Right ventricle myocardium inferior (tissue), 1 donor: ENCODE measurements around the gene PRIMPOL. TPM values are rescaled to one million over a fixed set of nuclear protein-coding genes. Genes with fewer than 3 reads are reported as not detected.
"Not testable (repeated sequence)": the region's sequence is repeated elsewhere in the genome, so short reads cannot be mapped to it uniquely, and the experiment has no call there.

Experiments used
- ATAC-seq: fragments of 200-7000 bp; cut with Tn5 transposase; one replicate; pipeline ENCODE4 v1.9.1; 2020; ENCODE audit warnings: mild to moderate bottlenecking, moderate library complexity
- DNase-seq: peaks from one replicate; pipeline ENCODE4 v3.0.0; 2021; ENCODE audit errors: missing footprints
- intact Hi-C: fragments of 100-400 bp; cut with DNase I; formaldehyde crosslinking; loops from one replicate; pipeline ENCODE4 v1.11.0; 2022
- total RNA-seq: library from RNA; stranded (reverse); fragmentation: NEBNext Ultra II Directional; extraction: Animal tissue kit (Norgen Biotek cat#: 25700); gene quantifications from one replicate; pipeline ENCODE4 v1.2.1, GENCODE V29; 2021
- donor health status: DM: no; HTN: yes; CAD: no; lungs with severe emphysema.

Gene PRIMPOL
- total RNA-seq, 1 donor from 2014 or later: 10.8 TPM

- no peak for ATAC-seq
- intact Hi-C loops: no loop called here
- no peak for DNase-seq
Measured at GRCh38 chr4:184732126-184732525, 82.6 kb downstream of the PRIMPOL start.

DNA sequence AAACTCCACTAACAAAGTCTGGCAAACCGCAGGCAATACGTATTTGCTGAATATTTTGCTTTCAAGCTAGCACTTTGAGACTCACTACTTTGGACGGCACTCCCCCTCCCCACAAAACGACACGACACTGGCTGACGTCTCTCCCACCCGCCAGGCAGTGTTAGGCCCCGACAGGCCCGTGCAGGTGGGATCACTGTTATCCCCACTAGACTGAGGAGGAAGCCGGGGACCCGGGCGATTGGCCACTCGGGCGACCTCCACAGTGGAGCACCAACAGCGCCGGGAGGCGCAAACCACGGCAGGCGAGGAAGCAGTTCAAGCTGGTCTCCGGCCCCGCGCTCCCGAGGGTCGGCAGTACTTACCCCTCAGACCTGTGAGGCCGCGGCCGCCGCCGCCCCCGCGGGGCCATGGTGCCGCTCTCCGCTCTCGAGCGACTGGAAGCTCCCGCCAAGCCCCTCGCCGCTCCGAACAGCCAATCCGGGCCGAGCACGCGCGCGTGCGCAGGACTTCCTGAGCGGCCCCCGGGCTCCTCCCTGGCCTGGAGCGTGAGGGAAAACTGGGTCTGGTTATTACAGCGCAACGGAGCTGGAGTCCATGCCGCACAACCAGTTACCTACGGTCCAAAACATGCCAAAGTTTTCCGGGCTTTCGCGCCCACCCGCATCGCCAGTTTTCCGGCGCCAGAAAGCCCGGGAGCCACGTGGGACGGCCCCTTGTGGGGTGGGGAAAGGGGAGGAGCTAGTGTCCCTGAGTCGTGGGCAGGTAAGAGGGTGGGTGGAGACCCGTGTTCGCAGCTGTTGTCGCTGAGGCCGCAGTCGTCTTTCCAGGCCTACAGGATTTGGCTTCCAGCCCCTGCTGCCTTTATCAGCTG lies 84.4 kb downstream of the PRIMPOL start, which contains the start of gene CENPU:
Gene CENPU, minus strand, starts transcription at position 443 of the 871 bp plus-strand sequence. Its CDS starts 34 bp downstream, at position 409.
- ATAC-seq (peak; percentile 100), DNase-seq (peak; percentile 96)
- intact Hi-C loops: loop anchor here (2.0 kb wide), 1 partner anchor 85 kb away; the partner anchor contains the start of genes CASP3 and PRIMPOL

GRCh38 chr4:184734758-184735157 lies 85.2 kb downstream of the PRIMPOL start:
- DNase-seq: no peak
- intact Hi-C loops: loop anchor here (2.0 kb wide), 1 partner anchor 86 kb away; the partner anchor contains the start of genes CASP3 and PRIMPOL
- ATAC-seq: no peak

DNA sequence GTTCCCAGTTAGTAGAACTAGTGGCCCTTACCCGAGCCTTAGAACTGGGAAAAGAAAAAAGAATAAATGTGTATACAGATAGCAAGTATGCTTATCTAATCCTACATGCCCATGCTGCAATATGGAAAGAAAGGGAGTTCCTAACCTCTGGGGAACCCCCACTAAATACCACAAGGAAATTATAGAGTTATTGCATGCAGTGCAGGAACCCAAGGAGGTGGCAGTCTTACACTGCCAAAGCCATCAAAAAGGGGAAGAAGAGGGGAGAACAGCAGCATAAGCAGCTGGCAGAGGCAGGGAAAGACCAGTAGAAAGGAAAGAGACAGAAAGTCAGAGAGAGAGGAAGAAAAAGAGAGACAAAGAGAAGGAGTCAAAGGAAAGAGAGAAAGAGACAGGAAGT lies 90.0 kb downstream of the PRIMPOL start:
- DNase-seq, ATAC-seq, intact Hi-C loops: not testable (repeated sequence)

- DNase-seq (no peak), ATAC-seq (no peak)
- intact Hi-C loops: loop anchor here (10.0 kb wide), 2 partner anchors 164 to 364 kb away; no protein-coding TSS in a partner anchor
Measured at GRCh38 chr4:184740980-184741391, 91.4 kb downstream of the PRIMPOL start.

- intact Hi-C loops: loop anchor here (10.0 kb wide), 2 partner anchors 163 to 363 kb away; no protein-coding TSS in a partner anchor
- DNase-seq, ATAC-seq: not testable (repeated sequence)
Measured at GRCh38 chr4:184741651-184742050, 92.1 kb downstream of the PRIMPOL start.

- intact Hi-C loops: loop anchor here (10.0 kb wide), 2 partner anchors 161 to 361 kb away; no protein-coding TSS in a partner anchor
- ATAC-seq: no peak
- DNase-seq: no peak
Measured at GRCh38 chr4:184743650-184744049, 94.1 kb downstream of the PRIMPOL start.

DNA sequence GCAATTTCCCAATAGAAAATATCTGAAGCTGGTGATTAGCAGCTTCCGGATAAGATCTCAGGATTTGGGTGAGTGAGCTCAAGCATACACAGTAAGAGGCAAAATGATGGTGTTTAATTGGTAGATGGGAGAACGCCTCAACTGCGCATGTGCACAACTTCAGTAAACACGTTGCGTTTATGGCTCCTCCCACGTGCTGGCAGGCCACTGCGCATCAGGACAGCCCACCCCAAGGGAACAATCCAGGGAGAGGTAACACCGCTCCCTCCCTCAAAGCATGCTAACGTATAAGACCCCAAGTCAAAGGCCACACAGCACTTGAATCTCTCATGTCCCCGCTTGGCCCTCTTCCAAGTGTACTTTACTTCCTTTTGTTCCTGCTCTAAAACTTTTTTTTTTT lies 94.7 kb downstream of the PRIMPOL start:
- DNase-seq (no peak), ATAC-seq (no peak)
- intact Hi-C loops: loop anchor here (10.0 kb wide), 2 partner anchors 161 to 361 kb away; no protein-coding TSS in a partner anchor

Other genes with a start within 250 kb of the PRIMPOL start
- gene IRF2, start 175.2 kb upstream of the PRIMPOL start, total RNA-seq: 34.0 TPM
- gene CASP3, start 291 bp upstream of the PRIMPOL start, total RNA-seq: 10.4 TPM
- gene CENPU, start 84.4 kb downstream of the PRIMPOL start, total RNA-seq: 1.8 TPM
- 445 TPM for gene ACSL1, start 176.2 kb downstream of the PRIMPOL start, total RNA-seq